Measurements from ENCODE around the gene MYRF. TPM values are rescaled to one million over a fixed set of nuclear protein-coding genes. Genes with fewer than 3 reads are reported as not detected.

MYRF gene
- total RNA-seq, 1 experiment from 2014 or later: 15.3 TPM

DNA sequence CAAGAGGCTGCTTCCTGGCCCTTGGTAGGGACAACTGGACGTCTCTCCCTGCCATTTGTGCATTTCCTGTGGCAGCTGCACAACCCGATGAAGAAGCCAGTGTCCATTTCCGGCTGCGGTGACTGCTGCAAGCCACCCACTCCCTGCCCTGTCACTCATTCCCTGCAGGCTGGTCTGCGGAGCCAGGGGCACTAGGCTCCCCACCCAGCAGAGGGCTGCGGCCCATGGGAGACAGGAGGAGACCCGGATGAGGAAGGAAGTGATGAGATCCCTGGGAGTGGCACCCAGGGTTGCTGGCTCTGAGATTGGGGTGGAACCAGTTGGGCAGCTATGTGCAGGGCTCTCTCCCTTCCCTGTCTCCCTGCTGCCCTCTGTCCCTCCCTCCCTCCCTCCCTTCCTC lies 10.0 kb upstream of the MYRF start:
- no peak overlapping the region for H2AFZ ChIP-seq
- no peaks in the 10 kb centered on the region for H3K9me2 ChIP-seq (ENCODE audit: insufficient read depth)
- no TSS peak for BruUV-seq (replicated peaks)

GRCh38 chr11:61743486-61744095 lies 8.8 kb upstream of the MYRF start:
- H3K4me1 ChIP-seq (replicated peaks; ENCODE audit: insufficient read depth): peaks cover 31% of the 10 kb centered on the region
- H3F3A ChIP-seq (ENCODE audit: insufficient read depth, low read depth): peaks cover 16% of the 10 kb centered on the region; the same call in 1 of the 2 replicates
- BruUV-seq (replicated peaks): no TSS peak
- H3K27me3 ChIP-seq (ENCODE audit: insufficient read depth, low read depth): no peaks in the 10 kb centered on the region
- DNase-seq: no peak
- no peaks in the 10 kb centered on the region for H4K20me1 ChIP-seq (ENCODE audit: insufficient read depth)
- intact Hi-C loops (cut with micrococcal nuclease; ENCODE audit: unreplicated experiment): no loop called here
- CTCF ChIA-PET: interaction anchor here (0.5 to 0.7 kb wide), 3 partner anchors 108 to 255 kb away, joined by 3 to 6 read pairs (median 3); no protein-coding TSS in a partner anchor
- H3K27ac ChIP-seq: no peak overlapping the region
- no peaks in the 10 kb centered on the region for H3K9me2 ChIP-seq (ENCODE audit: insufficient read depth)
- H3K4me2 ChIP-seq: no peak overlapping the region
- no peak for TF ChIP-seq EZH2 (IDR thresholded peaks at IDR 0.05; ENCODE audit: low read depth)
- TF ChIP-seq, protein P1, sequence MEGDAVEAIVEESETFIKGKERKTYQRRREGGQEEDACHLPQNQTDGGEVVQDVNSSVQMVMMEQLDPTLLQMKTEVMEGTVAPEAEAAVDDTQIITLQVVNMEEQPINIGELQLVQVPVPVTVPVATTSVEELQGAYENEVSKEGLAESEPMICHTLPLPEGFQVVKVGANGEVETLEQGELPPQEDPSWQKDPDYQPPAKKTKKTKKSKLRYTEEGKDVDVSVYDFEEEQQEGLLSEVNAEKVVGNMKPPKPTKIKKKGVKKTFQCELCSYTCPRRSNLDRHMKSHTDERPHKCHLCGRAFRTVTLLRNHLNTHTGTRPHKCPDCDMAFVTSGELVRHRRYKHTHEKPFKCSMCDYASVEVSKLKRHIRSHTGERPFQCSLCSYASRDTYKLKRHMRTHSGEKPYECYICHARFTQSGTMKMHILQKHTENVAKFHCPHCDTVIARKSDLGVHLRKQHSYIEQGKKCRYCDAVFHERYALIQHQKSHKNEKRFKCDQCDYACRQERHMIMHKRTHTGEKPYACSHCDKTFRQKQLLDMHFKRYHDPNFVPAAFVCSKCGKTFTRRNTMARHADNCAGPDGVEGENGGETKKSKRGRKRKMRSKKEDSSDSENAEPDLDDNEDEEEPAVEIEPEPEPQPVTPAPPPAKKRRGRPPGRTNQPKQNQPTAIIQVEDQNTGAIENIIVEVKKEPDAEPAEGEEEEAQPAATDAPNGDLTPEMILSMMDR (conservative IDR thresholded peaks at IDR 0.05): no peak
- no peaks in the 10 kb centered on the region for H3K36me3 ChIP-seq (ENCODE audit: low read depth)
- POLR2A ChIA-PET (ENCODE audit: unreplicated experiment): no interaction called here
- no peak overlapping the region for H2AFZ ChIP-seq
- H3K4me3 ChIP-seq: no peak overlapping the region
- no peaks in the 10 kb centered on the region for H3K9me3 ChIP-seq (ENCODE audit: insufficient read depth, low read depth)
- no peaks in the 10 kb centered on the region for H3K79me2 ChIP-seq (ENCODE audit: low read depth)

More for the DNA sequence above, 10.0 kb upstream of the MYRF start:
- DNase-seq: peak; percentile 74 to 80
- peak overlapping the region; percentile 46 for H3K4me2 ChIP-seq
- no peak for TF ChIP-seq EZH2 (IDR thresholded peaks at IDR 0.05; ENCODE audit: low read depth)
- TF ChIP-seq, protein P1 (conservative IDR thresholded peaks at IDR 0.05): no peak
- no peaks in the 10 kb centered on the region for H3K9me3 ChIP-seq (ENCODE audit: insufficient read depth, low read depth)
- no peaks in the 10 kb centered on the region for H4K20me1 ChIP-seq (ENCODE audit: insufficient read depth)
- peak overlapping the region; percentile 27; the same call in 1 of the 2 replicates for H3K27ac ChIP-seq
- H3K4me3 ChIP-seq: no peak overlapping the region
- no peaks in the 10 kb centered on the region for H3K27me3 ChIP-seq (ENCODE audit: insufficient read depth, low read depth)
- H3K79me2 ChIP-seq (ENCODE audit: low read depth): no peaks in the 10 kb centered on the region
- ChIA-PET CTCF (interaction anchor here (0.6 kb wide), 2 partner anchors 9 to 55 kb away, joined by 3 to 4 read pairs; no protein-coding TSS in a partner anchor), POLR2A (ENCODE audit: unreplicated experiment) (interaction anchor here (0.7 kb wide), 1 partner anchor 86 kb away, joined by 4 read pairs; no protein-coding TSS in a partner anchor)
- peaks cover 25% of the 10 kb centered on the region for H3K4me1 ChIP-seq (replicated peaks; ENCODE audit: insufficient read depth)
- H3K36me3 ChIP-seq (ENCODE audit: low read depth): no peaks in the 10 kb centered on the region
- H3F3A ChIP-seq (ENCODE audit: insufficient read depth, low read depth): peaks cover 16% of the 10 kb centered on the region; the same call in 1 of the 2 replicates
- intact Hi-C loops (cut with micrococcal nuclease; ENCODE audit: unreplicated experiment): no loop called here

GRCh38 chr11:61744181-61744580 lies 8.3 kb upstream of the MYRF start:
- DNase-seq: no peak
- no peaks in the 10 kb centered on the region for H3K9me2 ChIP-seq (ENCODE audit: insufficient read depth)
- no peaks in the 10 kb centered on the region for H3K79me2 ChIP-seq (ENCODE audit: low read depth)
- H3K36me3 ChIP-seq (ENCODE audit: low read depth): no peaks in the 10 kb centered on the region
- no peak overlapping the region for H3K27ac ChIP-seq
- H3K4me3 ChIP-seq: no peak overlapping the region
- no peaks in the 10 kb centered on the region for H3K9me3 ChIP-seq (ENCODE audit: insufficient read depth, low read depth)
- TF ChIP-seq EZH2 (IDR thresholded peaks at IDR 0.05; ENCODE audit: low read depth): no peak
- TF ChIP-seq, protein P1 (conservative IDR thresholded peaks at IDR 0.05): no peak
- BruUV-seq (replicated peaks): no TSS peak
- H3K4me1 ChIP-seq (replicated peaks; ENCODE audit: insufficient read depth): peaks cover 31% of the 10 kb centered on the region
- CTCF ChIA-PET: interaction anchor here (0.5 kb wide), 1 partner anchor 255 kb away, joined by 3 read pairs; no protein-coding TSS in a partner anchor
- no peaks in the 10 kb centered on the region for H3K27me3 ChIP-seq (ENCODE audit: insufficient read depth, low read depth)
- POLR2A ChIA-PET (ENCODE audit: unreplicated experiment): no interaction called here
- H3F3A ChIP-seq (ENCODE audit: insufficient read depth, low read depth): peaks cover 16% of the 10 kb centered on the region; the same call in 1 of the 2 replicates
- no peak overlapping the region for H2AFZ ChIP-seq
- intact Hi-C loops (cut with micrococcal nuclease; ENCODE audit: unreplicated experiment): no loop called here
- H4K20me1 ChIP-seq (ENCODE audit: insufficient read depth): no peaks in the 10 kb centered on the region
- H3K4me2 ChIP-seq: no peak overlapping the region

Data from PC-9 (cell line).